Measurements from ENCODE around the gene RHBDD3.
"Not testable (repeated sequence)": the region's sequence is repeated elsewhere in the genome, so short reads cannot be mapped to it uniquely, and the experiment has no call there.

GRCh38 chr22:29219409-29219782, 48.4 kb downstream of the RHBDD3 start:
- TF ChIP-seq, protein P1, sequence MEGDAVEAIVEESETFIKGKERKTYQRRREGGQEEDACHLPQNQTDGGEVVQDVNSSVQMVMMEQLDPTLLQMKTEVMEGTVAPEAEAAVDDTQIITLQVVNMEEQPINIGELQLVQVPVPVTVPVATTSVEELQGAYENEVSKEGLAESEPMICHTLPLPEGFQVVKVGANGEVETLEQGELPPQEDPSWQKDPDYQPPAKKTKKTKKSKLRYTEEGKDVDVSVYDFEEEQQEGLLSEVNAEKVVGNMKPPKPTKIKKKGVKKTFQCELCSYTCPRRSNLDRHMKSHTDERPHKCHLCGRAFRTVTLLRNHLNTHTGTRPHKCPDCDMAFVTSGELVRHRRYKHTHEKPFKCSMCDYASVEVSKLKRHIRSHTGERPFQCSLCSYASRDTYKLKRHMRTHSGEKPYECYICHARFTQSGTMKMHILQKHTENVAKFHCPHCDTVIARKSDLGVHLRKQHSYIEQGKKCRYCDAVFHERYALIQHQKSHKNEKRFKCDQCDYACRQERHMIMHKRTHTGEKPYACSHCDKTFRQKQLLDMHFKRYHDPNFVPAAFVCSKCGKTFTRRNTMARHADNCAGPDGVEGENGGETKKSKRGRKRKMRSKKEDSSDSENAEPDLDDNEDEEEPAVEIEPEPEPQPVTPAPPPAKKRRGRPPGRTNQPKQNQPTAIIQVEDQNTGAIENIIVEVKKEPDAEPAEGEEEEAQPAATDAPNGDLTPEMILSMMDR (IDR thresholded peaks at IDR 0.05), result not testable (repeated sequence)
- TF ChIP-seq EZH2 (IDR thresholded peaks at IDR 0.05; ENCODE audit: borderline replicate concordance, insufficient read depth, low read depth, low read length, poor library complexity, severe bottlenecking), result not testable (repeated sequence)

Data from B cell (primary cell).